WERI-Rb-1 (cell line): ENCODE results near the gene MACROD1.
A peak's percentile ranks its signal among the peaks of the same experiment; 100 is the strongest.
"Not testable (repeated sequence)": the region's sequence is repeated elsewhere in the genome, so short reads cannot be mapped to it uniquely, and the experiment has no call there.

Source experiments
- DNase-seq: peaks from one replicate; pipeline ENCODE4 v3.0.0-alpha.2; 2020
- H3K27ac ChIP-seq: fragments of 250-450 bp; sonication (Bioruptor Pico); 2 replicates; pipeline ENCODE4 v1.5.1; 2020; ENCODE audit warnings: mild to moderate bottlenecking, moderate library complexity
- H3K27me3 ChIP-seq: fragments of 250-450 bp; sonication (Bioruptor Pico); 2 replicates; pipeline ENCODE4 v1.5.1; 2021; ENCODE audit warnings: mild to moderate bottlenecking, low read depth, moderate library complexity; ENCODE audit not compliant: insufficient read depth, severe bottlenecking
- H3K36me3 ChIP-seq: fragments of 250-450 bp; sonication (Bioruptor Pico); 2 replicates; pipeline ENCODE4 v1.5.1; 2020; ENCODE audit warnings: mild to moderate bottlenecking, moderate library complexity
- H3K4me3 ChIP-seq: 2 replicates; pipeline ENCODE4 v1.5.1; 2011; ENCODE audit warnings: low read depth, mild to moderate bottlenecking, control low read depth, low read length
- H3K9me3 ChIP-seq: fragments of 250-450 bp; sonication (Bioruptor Pico); 2 replicates; pipeline ENCODE4 v1.5.1; 2021; ENCODE audit warnings: mild to moderate bottlenecking, moderate library complexity; ENCODE audit not compliant: severe bottlenecking
- CTCF ChIP-seq: IDR thresholded peaks from 2 replicates; pipeline ENCODE4 v1.5.1; 2011; ENCODE audit warnings: low read depth, mild to moderate bottlenecking, control low read depth, inconsistent platforms, low read length

The MACROD1 gene

GRCh38 chr11:63974259-63975143 lies 191.4 kb downstream of the MACROD1 start, which contains the start of gene COX8A:
COX8A (plus strand) TSS chr11:63974620; CDS start chr11:63974681, 61 bp downstream.
- no peaks in the 10 kb centered on the region for H3K27me3 ChIP-seq
- H3K27ac ChIP-seq: peak within 1 kb of the TSS; percentile 95
- H3K9me3 ChIP-seq: peaks cover 3% of the 10 kb centered on the region
- peaks cover 18% of the 10 kb centered on the region for H3K36me3 ChIP-seq
- peak within 1 kb of the TSS; percentile 62 for H3K4me3 ChIP-seq
- peak; percentile 97 for DNase-seq
- TF ChIP-seq CTCF: no peak

- H3K9me3 ChIP-seq, H3K27me3 ChIP-seq, DNase-seq, H3K4me3 ChIP-seq: not testable (repeated sequence)
- Histone ChIP-seq H3K27ac (peak overlapping the region; percentile 50), H3K36me3 (peaks cover 16% of the 10 kb centered on the region)
These were observed 192.0 kb downstream of the MACROD1 start for GRCh38 chr11:63973912-63974258.

- Histone ChIP-seq H3K27me3 (no peaks in the 10 kb centered on the region), H3K9me3 (peaks cover 3% of the 10 kb centered on the region), H3K27ac (no peak overlapping the region), H3K4me3 (no peak overlapping the region), H3K36me3 (peaks cover 2% of the 10 kb centered on the region; the same call in 1 of the 2 replicates)
- no peak for TF ChIP-seq CTCF
- DNase-seq: no peak
These were observed 195.0 kb downstream of the MACROD1 start for GRCh38 chr11:63970902-63971301.

- H3K9me3 ChIP-seq: peaks cover 3% of the 10 kb centered on the region
- no peak for DNase-seq
- TF ChIP-seq CTCF: no peak
- no peak overlapping the region for H3K4me3 ChIP-seq
- H3K27ac ChIP-seq: no peak overlapping the region
- H3K27me3 ChIP-seq: no peaks in the 10 kb centered on the region
- no peaks in the 10 kb centered on the region for H3K36me3 ChIP-seq
These were observed 196.5 kb downstream of the MACROD1 start for GRCh38 chr11:63969461-63969860.

DNA sequence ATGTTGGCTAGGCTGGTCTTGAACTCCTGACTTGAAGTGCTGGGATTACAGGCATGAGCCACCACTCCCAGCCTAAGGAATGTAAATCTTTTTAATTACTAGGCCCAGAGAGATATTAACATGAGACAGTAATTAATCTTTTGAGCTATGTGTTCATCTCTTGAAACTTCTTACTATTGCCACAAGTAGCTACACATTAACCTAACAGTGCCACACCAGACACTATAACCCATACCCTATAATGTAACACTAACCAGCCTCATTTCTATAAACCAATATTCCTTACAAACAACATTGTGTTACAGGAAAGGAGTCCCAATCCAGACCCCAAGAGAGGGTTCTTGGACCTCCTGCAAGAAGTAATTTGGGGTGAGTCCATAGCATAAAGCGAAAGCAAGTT lies 199.5 kb downstream of the MACROD1 start:
- no peak for TF ChIP-seq CTCF
- H3K27me3 ChIP-seq: no peaks in the 10 kb centered on the region
- H3K36me3 ChIP-seq: no peaks in the 10 kb centered on the region
- H3K9me3 ChIP-seq: no peaks in the 10 kb centered on the region
- DNase-seq: no peak
- no peak overlapping the region for H3K4me3 ChIP-seq
- no peak overlapping the region for H3K27ac ChIP-seq

GRCh38 chr11:63963895-63964294 lies 202.0 kb downstream of the MACROD1 start:
- H3K27me3 ChIP-seq, H3K4me3 ChIP-seq, H3K9me3 ChIP-seq, DNase-seq, H3K36me3 ChIP-seq, H3K27ac ChIP-seq: not testable (repeated sequence)
